CD8-positive, alpha-beta memory T cell (primary cell): ENCODE measurements around the gene PRMT7. TPM values are rescaled to one million over a fixed set of nuclear protein-coding genes. Genes with fewer than 3 reads are reported as not detected.
A peak's percentile ranks its signal among the peaks of the same experiment; 100 is the strongest.

Source experiments
- CTCF ChIA-PET: fragments of 350-600 bp; sonication (Branson Sonifier 250); formaldehyde crosslinking; loops from one replicate; lab custom pipeline; 2021; ENCODE audit warnings: antibody characterized with exemption; lab: Charles Lee
- POLR2A ChIA-PET: fragments of 350-600 bp; sonication (Branson Sonifier 250); formaldehyde crosslinking; loops from one replicate; lab custom pipeline; 2021; ENCODE audit warnings: antibody characterized with exemption; lab: Charles Lee
- DNase-seq, 5 donors: peaks; one replicate each; pipeline versions ENCODE4 v3.0.0 to v3.0.0-alpha.2; 2020 to 2022; ENCODE audit warnings: mixed read lengths in 1 of 5
- H3K27ac ChIP-seq: one replicate; pipeline ENCODE4 v1.7.0; 2013; ENCODE audit warnings: low read depth, mild to moderate bottlenecking, low read length, moderate library complexity
- H3K27me3 ChIP-seq: 2 replicates; pipeline ENCODE4 v1.7.0; 2013; ENCODE audit warnings: low read length, mild to moderate bottlenecking; ENCODE audit not compliant: insufficient read depth, poor library complexity, severe bottlenecking
- H3K36me3 ChIP-seq: 2 replicates; pipeline ENCODE4 v1.7.0; 2013; ENCODE audit warnings: mild to moderate bottlenecking, low read length, moderate library complexity; ENCODE audit not compliant: insufficient read depth
- H3K4me1 ChIP-seq: 2 replicates; pipeline ENCODE4 v1.7.0; 2013; ENCODE audit warnings: mild to moderate bottlenecking, low read length, moderate library complexity; ENCODE audit not compliant: insufficient read depth
- H3K4me3 ChIP-seq: 2 replicates; pipeline ENCODE4 v1.7.0; 2013; ENCODE audit warnings: mild to moderate bottlenecking, low read length
- H3K9me3 ChIP-seq: 2 replicates; pipeline ENCODE4 v1.7.0; 2013; ENCODE audit warnings: mild to moderate bottlenecking, low read length
- H3K27ac Mint-ChIP-seq, 8 donors: one replicate each; pipeline ENCODE4 v1.8.0; 2020 to 2021; ENCODE audit warnings: mixed read lengths in 8 of 8, mild to moderate bottlenecking in 6 of 8, inconsistent platforms in 3 of 8, moderate library complexity in 3 of 8
- H3K27me3 Mint-ChIP-seq, 2 donors: one replicate each; pipeline ENCODE4 v1.8.0; 2020 to 2021; ENCODE audit warnings: mixed read lengths in 2 of 2, mild to moderate bottlenecking in 1 of 2, moderate library complexity in 1 of 2
- H3K36me3 Mint-ChIP-seq, 3 donors: one replicate each; pipeline ENCODE4 v1.8.0; 2020 to 2021; ENCODE audit warnings: mixed read lengths in 3 of 3, inconsistent platforms in 1 of 3, mild to moderate bottlenecking in 1 of 3
- H3K4me1 Mint-ChIP-seq, 3 donors: one replicate each; pipeline ENCODE4 v1.8.0; 2020 to 2021; ENCODE audit warnings: mixed read lengths in 3 of 3, inconsistent platforms in 1 of 3, mild to moderate bottlenecking in 1 of 3
- H3K4me3 Mint-ChIP-seq, 7 donors: one replicate each; pipeline ENCODE4 v1.8.0; 2020 to 2021; ENCODE audit warnings: mixed read lengths in 7 of 7, mild to moderate bottlenecking in 6 of 7, moderate library complexity in 4 of 7, inconsistent platforms in 2 of 7
- H3K9me3 Mint-ChIP-seq, 5 donors: one replicate each; pipeline ENCODE4 v1.8.0; 2020 to 2022; ENCODE audit warnings: mixed read lengths in 5 of 5, mild to moderate bottlenecking in 3 of 5, moderate library complexity in 2 of 5, inconsistent platforms in 1 of 5
- polyA plus RNA-seq: library from polyadenylated mRNA; unstranded; fragments of 300-500 nt; fragmentation: Illumina TruSeq; gene quantifications from one replicate; pipeline ENCODE4 v1.2.3, GENCODE V29; 2021
- total RNA-seq, 2 experiments: library from RNA; stranded (reverse); gene quantifications; one replicate each; pipeline ENCODE4 v1.2.3, GENCODE V29; 2021

PRMT7 gene
- total and polyA plus RNA-seq, 3 experiments from 2014 or later = 41.8 to 67.5 (median 61.1) TPM

DNA sequence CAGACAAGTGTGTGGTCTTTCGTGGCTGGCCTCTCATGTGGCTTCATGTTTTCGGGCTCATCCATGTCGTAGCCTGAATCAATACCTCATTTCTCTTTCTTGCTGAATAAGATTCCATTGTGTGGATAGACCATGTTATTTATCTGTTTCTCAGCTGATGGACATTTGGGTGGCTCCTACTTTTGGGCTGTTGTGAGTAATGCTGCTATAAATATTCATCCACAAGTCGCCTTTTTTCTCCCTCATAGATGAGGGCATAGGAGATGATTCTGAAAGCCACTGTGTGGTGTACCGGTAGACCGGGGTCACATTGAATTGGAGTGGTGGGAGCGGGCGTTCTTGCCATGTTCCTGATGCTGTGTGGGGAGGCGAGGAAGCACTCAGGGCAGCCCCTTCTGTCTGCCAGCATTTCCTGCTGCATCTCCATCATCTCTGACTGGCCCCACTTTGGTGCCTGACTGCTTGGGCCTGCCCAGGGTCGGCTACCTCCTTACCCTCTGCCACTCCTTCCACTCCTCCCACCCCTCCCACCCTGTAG is 40.1 kb downstream of the PRMT7 start:
- Histone ChIP-seq H3K27me3 (no peaks in the 10 kb centered on the region), H3K4me1 (peaks cover 5% of the 10 kb centered on the region), H3K9me3 (no peaks in the 10 kb centered on the region), H3K27ac (no peak overlapping the region), H3K4me3 (no peak overlapping the region), H3K36me3 (peaks cover 23% of the 10 kb centered on the region)
- Mint-ChIP-seq H3K27ac (peak overlapping the region in 1 of 8 donors; percentile 43), H3K4me1 (peaks cover 7 to 20% (median 9%) of the 10 kb centered on the region in 3 donors), H3K4me3 (no peak overlapping the region), H3K36me3 (peaks cover 12 to 88% (median 17%) of the 10 kb centered on the region in 3 donors), H3K27me3 (no peaks in the 10 kb centered on the region), H3K9me3 (no peaks in the 10 kb centered on the region)
- DNase-seq = no peak
- CTCF ChIA-PET = no interaction called here
- POLR2A ChIA-PET = no interaction called here

DNA sequence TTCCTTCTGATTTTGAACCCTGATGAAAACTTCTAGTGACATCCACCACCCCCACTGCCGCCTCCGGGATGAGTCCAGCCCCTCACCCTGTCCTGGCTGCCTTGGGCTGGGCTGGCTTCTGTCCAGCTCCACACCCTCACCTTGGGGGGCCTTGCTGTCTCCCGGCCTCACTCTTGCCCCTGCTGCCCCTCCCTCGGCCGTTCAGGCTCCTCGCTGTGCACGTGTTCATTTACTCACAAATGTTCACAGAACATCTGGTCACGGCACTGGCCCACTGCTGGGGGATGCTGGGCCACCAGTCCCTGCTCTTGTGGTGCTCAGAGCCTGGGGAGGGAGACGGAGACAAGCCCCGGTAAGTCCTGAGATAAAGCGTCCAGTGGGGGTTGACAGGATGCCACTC is 40.6 kb downstream of the PRMT7 start:
- POLR2A ChIA-PET = no interaction called here
- peaks cover 18% of the 10 kb centered on the region for H3K36me3 ChIP-seq
- no peak overlapping the region for H3K4me3 ChIP-seq

DNA sequence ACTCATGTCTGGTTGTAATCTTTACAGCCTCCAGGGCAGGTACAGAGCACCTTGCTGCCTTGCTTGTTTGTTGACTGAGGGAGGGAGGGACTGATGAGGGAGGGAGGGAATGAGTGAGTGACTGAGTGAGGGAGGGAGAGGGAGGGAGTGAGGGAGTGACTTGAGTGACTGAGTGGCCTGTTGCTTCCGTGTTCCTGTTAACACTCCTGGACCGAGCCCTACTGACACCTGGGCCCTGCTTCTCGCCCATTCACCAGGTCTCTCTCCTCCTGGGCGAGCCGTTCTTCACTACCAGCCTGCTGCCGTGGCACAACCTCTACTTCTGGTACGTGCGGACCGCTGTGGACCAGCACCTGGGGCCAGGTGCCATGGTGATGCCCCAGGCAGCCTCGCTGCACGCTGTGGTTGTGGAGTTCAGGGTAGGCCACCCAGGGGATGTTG is 41.2 kb downstream of the PRMT7 start:
- Histone ChIP-seq H3K4me3 (no peak overlapping the region), H3K27ac (no peak overlapping the region), H3K9me3 (no peaks in the 10 kb centered on the region), H3K27me3 (no peaks in the 10 kb centered on the region), H3K4me1 (peaks cover 16% of the 10 kb centered on the region), H3K36me3 (peaks cover 16% of the 10 kb centered on the region)
- DNase-seq = no peak
- peaks cover 18 to 31% (median 19%) of the 10 kb centered on the region in 3 donors for H3K4me1 Mint-ChIP-seq
- no peaks in the 10 kb centered on the region for H3K9me3 Mint-ChIP-seq
- CTCF ChIA-PET = interaction anchor here (1.4 to 1.5 kb wide), 2 partner anchors 88 to 158 kb away, joined by 3 to 4 read pairs; partner anchors contain the start of gene SLC7A6
- no peak overlapping the region for H3K4me3 Mint-ChIP-seq
- POLR2A ChIA-PET = no interaction called here
- H3K27ac Mint-ChIP-seq = no peak overlapping the region
- H3K27me3 Mint-ChIP-seq = no peaks in the 10 kb centered on the region
- H3K36me3 Mint-ChIP-seq = peaks cover 12 to 84% (median 15%) of the 10 kb centered on the region in 3 donors

More for the DNA sequence above, 40.6 kb downstream of the PRMT7 start:
- no peaks in the 10 kb centered on the region for H3K27me3 ChIP-seq
- H3K27me3 Mint-ChIP-seq = no peaks in the 10 kb centered on the region
- no peak overlapping the region for H3K27ac ChIP-seq
- H3K27ac Mint-ChIP-seq = no peak overlapping the region
- peaks cover 10% of the 10 kb centered on the region for H3K4me1 ChIP-seq
- CTCF ChIA-PET = no interaction called here
- no peak for DNase-seq
- no peak overlapping the region for H3K4me3 Mint-ChIP-seq
- H3K9me3 ChIP-seq = no peaks in the 10 kb centered on the region
- no peaks in the 10 kb centered on the region for H3K9me3 Mint-ChIP-seq
- H3K4me1 Mint-ChIP-seq = peaks cover 13 to 26% (median 13%) of the 10 kb centered on the region in 3 donors
- peaks cover 12 to 84% (median 17%) of the 10 kb centered on the region in 3 donors for H3K36me3 Mint-ChIP-seq

DNA sequence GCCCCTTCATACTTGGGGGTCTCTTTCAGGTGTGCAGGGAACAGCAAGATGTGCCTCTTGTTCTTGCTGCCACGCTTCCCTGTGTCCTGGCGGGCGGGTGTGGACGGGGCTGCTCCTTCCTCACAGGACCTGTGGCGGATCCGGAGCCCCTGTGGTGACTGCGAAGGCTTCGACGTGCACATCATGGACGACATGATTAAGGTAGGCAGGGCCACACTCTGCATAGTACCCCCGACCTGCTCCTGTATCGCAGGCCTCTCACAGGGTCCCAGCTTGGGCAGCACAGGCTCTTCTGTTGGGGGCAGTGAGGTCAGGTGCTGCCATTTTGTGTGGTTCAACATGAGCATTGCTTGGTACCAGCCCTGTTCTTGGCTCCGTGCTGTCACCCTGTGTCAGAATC is 42.5 kb downstream of the PRMT7 start:
- peaks cover 28% of the 10 kb centered on the region for H3K4me1 ChIP-seq
- Mint-ChIP-seq H3K4me3 (no peak overlapping the region), H3K4me1 (peaks cover 28 to 41% (median 31%) of the 10 kb centered on the region in 3 donors), H3K27me3 (no peaks in the 10 kb centered on the region), H3K9me3 (no peaks in the 10 kb centered on the region), H3K36me3 (peaks cover 7 to 80% (median 10%) of the 10 kb centered on the region in 3 donors), H3K27ac (no peak overlapping the region)
- no peak for DNase-seq
- no peaks in the 10 kb centered on the region for H3K27me3 ChIP-seq
- H3K36me3 ChIP-seq = peaks cover 24% of the 10 kb centered on the region
- H3K9me3 ChIP-seq = no peaks in the 10 kb centered on the region
- H3K27ac ChIP-seq = no peak overlapping the region
- H3K4me3 ChIP-seq = no peak overlapping the region
- CTCF ChIA-PET = interaction anchor here (1.4 to 1.5 kb wide), 2 partner anchors 89 to 157 kb away, joined by 3 to 4 read pairs; partner anchors contain the start of gene SLC7A6
- POLR2A ChIA-PET = no interaction called here

DNA sequence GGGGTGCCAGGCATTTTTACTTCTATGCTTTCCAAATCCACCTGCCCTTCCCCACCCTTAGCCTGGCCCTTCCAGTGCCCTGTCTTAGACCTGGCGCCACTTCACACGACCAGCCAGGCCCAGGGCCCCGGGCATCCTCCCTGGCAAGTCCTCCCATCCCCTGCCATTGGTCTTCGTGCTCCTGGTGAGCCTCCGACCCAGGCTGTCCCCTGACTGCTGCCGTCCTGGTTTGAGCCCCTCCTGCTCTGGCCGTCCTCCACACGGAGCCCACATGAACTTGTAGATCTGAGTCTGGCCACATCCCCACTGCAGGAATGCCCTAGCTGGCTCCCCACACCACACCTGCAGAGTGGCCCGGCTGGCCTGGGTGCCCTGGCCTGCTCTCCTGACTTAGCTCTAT is 44.0 kb downstream of the PRMT7 start:
- CTCF ChIA-PET = interaction anchor here (0.9 kb wide), 1 partner anchor 101 kb away, joined by 4 read pairs; no protein-coding TSS in a partner anchor
- no peak overlapping the region for H3K4me3 ChIP-seq
- H3K36me3 ChIP-seq = peaks cover 17% of the 10 kb centered on the region
- Mint-ChIP-seq H3K27ac (no peak overlapping the region), H3K9me3 (no peaks in the 10 kb centered on the region), H3K27me3 (no peaks in the 10 kb centered on the region), H3K4me1 (peaks cover 29 to 43% (median 31%) of the 10 kb centered on the region in 3 donors), H3K4me3 (peak overlapping the region in 2 of 7 donors; percentile 4 to 19), H3K36me3 (peaks cover 0 to 71% (median 4%) of the 10 kb centered on the region in 3 donors)
- POLR2A ChIA-PET = no interaction called here
- no peaks in the 10 kb centered on the region for H3K27me3 ChIP-seq
- H3K4me1 ChIP-seq = peaks cover 28% of the 10 kb centered on the region
- H3K27ac ChIP-seq = no peak overlapping the region
- no peak for DNase-seq
- H3K9me3 ChIP-seq = no peaks in the 10 kb centered on the region

DNA sequence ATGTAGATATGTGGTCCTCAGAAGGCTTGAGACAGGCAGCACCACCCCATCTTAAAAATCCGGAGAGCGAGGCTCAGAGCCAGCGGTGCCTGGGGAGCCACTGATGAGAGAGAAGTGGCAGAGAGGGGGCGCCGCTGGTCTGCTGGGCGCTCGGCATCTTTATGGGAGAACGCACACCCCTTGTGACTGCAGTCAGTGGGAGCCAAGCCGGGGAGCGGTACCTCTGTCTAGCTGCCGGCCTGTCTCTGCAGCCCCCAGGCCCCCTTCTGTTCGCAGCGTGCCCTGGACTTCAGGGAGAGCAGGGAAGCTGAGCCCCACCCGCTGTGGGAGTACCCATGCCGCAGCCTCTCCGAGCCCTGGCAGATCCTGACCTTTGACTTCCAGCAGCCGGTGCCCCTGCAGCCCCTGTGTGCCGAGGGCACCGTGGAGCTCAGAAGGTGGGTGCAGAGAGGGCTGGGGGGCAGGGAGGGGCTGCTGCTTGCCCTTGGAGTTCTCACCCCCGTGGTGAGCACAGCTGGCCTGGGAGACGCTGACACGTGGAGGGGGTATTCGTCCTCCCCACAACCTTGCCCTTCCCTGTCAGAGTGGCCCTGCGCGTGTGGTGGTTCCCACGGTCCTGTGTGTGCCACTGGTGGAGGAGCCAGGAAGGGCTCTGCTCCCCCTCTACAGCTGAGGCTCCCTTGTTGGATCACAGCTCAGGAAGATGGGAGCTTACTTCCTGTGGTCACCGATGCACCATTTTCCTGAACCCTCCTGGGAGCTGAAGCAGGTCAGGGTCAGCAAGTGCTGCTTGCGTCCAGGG is 44.8 kb downstream of the PRMT7 start:
- Mint-ChIP-seq H3K27ac (peak overlapping the region in 2 of 8 donors; percentile 17 to 38), H3K4me3 (peak overlapping the region in 4 of 7 donors; percentile 44 to 80 (median 76)), H3K36me3 (peaks cover 0 to 67% (median 8%) of the 10 kb centered on the region in 3 donors), H3K27me3 (no peaks in the 10 kb centered on the region), H3K4me1 (peaks cover 29 to 43% (median 31%) of the 10 kb centered on the region in 3 donors), H3K9me3 (no peaks in the 10 kb centered on the region)
- Histone ChIP-seq H3K27me3 (no peaks in the 10 kb centered on the region), H3K9me3 (no peaks in the 10 kb centered on the region), H3K27ac (no peak overlapping the region), H3K4me1 (peaks cover 28% of the 10 kb centered on the region), H3K36me3 (peaks cover 14% of the 10 kb centered on the region), H3K4me3 (peak overlapping the region; percentile 49)
- POLR2A ChIA-PET = interaction anchor here (0.9 to 1.0 kb wide), 2 partner anchors 45 to 63 kb away, joined by 3 read pairs; partner anchors contain the start of genes PRMT7 and SLC7A6OS
- DNase-seq = no peak
- CTCF ChIA-PET = interaction anchor here (0.9 to 2.2 kb wide), 8 partner anchors 8 to 165 kb away, joined by 3 to 10 read pairs (median 4); partner anchors contain the start of gene SLC7A6

DNA sequence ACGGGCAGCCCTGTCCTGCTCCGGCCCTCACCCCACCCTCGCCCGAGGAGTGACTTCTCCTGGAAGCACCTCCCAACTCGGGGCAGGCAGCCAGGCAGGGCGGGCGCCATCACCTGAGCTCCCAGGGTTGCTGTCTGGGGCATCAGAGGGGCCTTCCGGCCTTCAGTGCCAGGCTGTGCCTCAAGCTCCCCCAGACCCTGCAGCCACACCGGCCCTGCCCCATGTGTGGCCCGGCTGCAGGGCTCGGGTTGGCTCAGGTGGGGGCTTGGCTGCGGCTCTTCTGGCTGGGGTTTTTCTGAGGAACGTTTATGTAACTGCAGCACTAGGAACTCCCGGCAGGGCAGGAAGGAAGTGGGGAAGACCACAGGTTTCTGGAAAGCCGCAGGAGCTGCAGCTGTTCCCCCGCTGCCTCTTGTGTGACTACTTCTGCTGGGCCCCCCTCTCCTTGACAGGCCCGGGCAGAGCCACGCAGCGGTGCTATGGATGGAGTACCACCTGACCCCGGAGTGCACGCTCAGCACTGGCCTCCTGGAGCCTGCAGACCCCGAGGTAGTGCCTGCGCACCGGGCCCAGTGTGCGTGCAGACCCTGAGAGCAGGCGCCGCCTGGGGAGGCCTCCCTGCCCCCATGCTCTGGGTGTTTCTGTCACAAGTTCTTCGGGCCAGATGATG is 45.6 kb downstream of the PRMT7 start:
- peak; percentile 51 to 83 (median 78) for DNase-seq
- Mint-ChIP-seq H3K27me3 (no peaks in the 10 kb centered on the region), H3K27ac (peak overlapping the region in 7 of 8 donors; percentile 22 to 85 (median 44)), H3K36me3 (peaks cover 0 to 63% (median 7%) of the 10 kb centered on the region in 3 donors), H3K9me3 (no peaks in the 10 kb centered on the region), H3K4me1 (peaks cover 29 to 43% (median 31%) of the 10 kb centered on the region in 3 donors), H3K4me3 (peak overlapping the region; percentile 38 to 82 (median 80))
- peaks cover 28% of the 10 kb centered on the region for H3K4me1 ChIP-seq
- POLR2A ChIA-PET = interaction anchor here (0.6 to 1.0 kb wide), 3 partner anchors 46 to 1492 kb away, joined by 3 read pairs; partner anchors contain the start of genes PRMT7 and SLC7A6OS
- peak overlapping the region; percentile 49 for H3K4me3 ChIP-seq
- CTCF ChIA-PET = interaction anchor here (1.0 to 2.2 kb wide), 7 partner anchors 9 to 165 kb away, joined by 3 to 10 read pairs (median 5); partner anchors contain the start of gene SLC7A6
- H3K27ac ChIP-seq = no peak overlapping the region
- no peaks in the 10 kb centered on the region for H3K27me3 ChIP-seq
- H3K36me3 ChIP-seq = peaks cover 11% of the 10 kb centered on the region
- no peaks in the 10 kb centered on the region for H3K9me3 ChIP-seq
